Measurements from ENCODE around the gene FAM234B. TPM values are rescaled to one million over a fixed set of nuclear protein-coding genes. Genes with fewer than 3 reads are reported as not detected.

The FAM234B gene
- total RNA-seq, 1 experiment from 2014 or later: 20.8 TPM

DNA sequence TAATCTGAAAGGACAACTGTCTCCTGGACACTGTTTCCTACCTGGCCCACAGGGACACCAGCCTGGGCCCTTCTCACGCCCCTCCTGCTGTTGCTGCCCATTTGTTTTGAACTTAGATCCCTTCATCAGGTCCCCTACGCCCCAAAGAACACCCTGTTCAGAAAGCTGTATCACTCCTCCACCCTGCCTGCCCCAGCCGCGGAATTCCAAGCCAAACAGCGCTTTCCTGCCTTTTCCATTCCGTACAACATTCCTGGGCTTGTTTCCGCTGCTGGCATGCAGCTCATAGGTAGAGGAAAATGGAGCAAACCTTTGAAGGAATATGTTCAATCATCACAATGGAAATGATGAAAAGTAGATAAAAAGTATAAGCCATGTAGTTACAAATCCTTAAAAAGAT, 72.1 kb downstream of the FAM234B start:
- peaks cover 8% of the 10 kb centered on the region; the same call in 1 of the 2 replicates for H3K4me1 ChIP-seq (ENCODE audit: insufficient read depth, low read length)
- H4K8ac ChIP-seq (replicated peaks; ENCODE audit: insufficient read length, low read depth, low read length): no peak overlapping the region
- H2BK15ac ChIP-seq (ENCODE audit: low read depth, low read length): no peak overlapping the region
- H3K27ac Mint-ChIP-seq: peak overlapping the region in 1 of 3 experiments; percentile 10; a peak in 2 of 7 replicates
- peaks cover 30 to 31% of the 10 kb centered on the region in 2 experiments for H3K4me1 Mint-ChIP-seq
- no peak overlapping the region for H3K27ac ChIP-seq (ENCODE audit: insufficient read length, low read depth, low read length)
- H3K79me2 ChIP-seq (ENCODE audit: insufficient read depth, low read length): no peaks in the 10 kb centered on the region
- H2AK5ac ChIP-seq (ENCODE audit: insufficient read length, low read length): no peak overlapping the region
- no peaks in the 10 kb centered on the region for H3K9me3 ChIP-seq (ENCODE audit: control insufficient read depth, low read depth, low read length)
- no peak overlapping the region for H2BK20ac ChIP-seq (ENCODE audit: low read depth, low read length, poor library complexity, severe bottlenecking)
- no peaks in the 10 kb centered on the region; the same call in 1 of the 2 replicates for H3K27me3 Mint-ChIP-seq (ENCODE audit: low read depth)
- no peak overlapping the region for H3K18ac ChIP-seq (ENCODE audit: insufficient read length, low read depth, low read length)
- no peak overlapping the region for H3T11ph ChIP-seq (ENCODE audit: low read length)
- H3K23ac ChIP-seq (ENCODE audit: insufficient read length, low read depth, low read length): no peak overlapping the region
- no peak overlapping the region for H3K4me2 ChIP-seq (ENCODE audit: insufficient read depth, insufficient read length, low read length)
- no peak overlapping the region for H4K91ac ChIP-seq (ENCODE audit: insufficient read length, low read depth, low read length)
- H3K4me3 Mint-ChIP-seq: no peak overlapping the region
- peaks cover 6 to 7% of the 10 kb centered on the region in 2 experiments; a peak in 4 of 5 replicates for H3K9me3 Mint-ChIP-seq
- no peak overlapping the region for H2BK120ac ChIP-seq (ENCODE audit: low read depth, low read length, poor library complexity, severe bottlenecking)
- H2BK12ac ChIP-seq (ENCODE audit: insufficient read length, low read depth, low read length): no peak overlapping the region
- no peak overlapping the region for H3K14ac ChIP-seq (ENCODE audit: insufficient read depth, low read length)
- no peak overlapping the region for H2BK5ac ChIP-seq (ENCODE audit: insufficient read length, low read length)
- no peaks in the 10 kb centered on the region for H3K23me2 ChIP-seq (ENCODE audit: insufficient read length, low read depth, low read length, poor library complexity, severe bottlenecking)
- no peak overlapping the region for H3K9ac ChIP-seq (ENCODE audit: extremely low read depth, insufficient read length, low read length)
- H3K56ac ChIP-seq (ENCODE audit: insufficient read length, low read depth, low read length): no peak overlapping the region
- no peaks in the 10 kb centered on the region for H4K20me1 ChIP-seq (ENCODE audit: control insufficient read depth, insufficient read depth, insufficient read length)
- DNase-seq: no peak
- no peaks in the 10 kb centered on the region for H3K27me3 ChIP-seq (ENCODE audit: insufficient read depth, low read length)
- no peak overlapping the region for H3K4ac ChIP-seq (ENCODE audit: low read depth, low read length)
- TF ChIP-seq, protein P1, sequence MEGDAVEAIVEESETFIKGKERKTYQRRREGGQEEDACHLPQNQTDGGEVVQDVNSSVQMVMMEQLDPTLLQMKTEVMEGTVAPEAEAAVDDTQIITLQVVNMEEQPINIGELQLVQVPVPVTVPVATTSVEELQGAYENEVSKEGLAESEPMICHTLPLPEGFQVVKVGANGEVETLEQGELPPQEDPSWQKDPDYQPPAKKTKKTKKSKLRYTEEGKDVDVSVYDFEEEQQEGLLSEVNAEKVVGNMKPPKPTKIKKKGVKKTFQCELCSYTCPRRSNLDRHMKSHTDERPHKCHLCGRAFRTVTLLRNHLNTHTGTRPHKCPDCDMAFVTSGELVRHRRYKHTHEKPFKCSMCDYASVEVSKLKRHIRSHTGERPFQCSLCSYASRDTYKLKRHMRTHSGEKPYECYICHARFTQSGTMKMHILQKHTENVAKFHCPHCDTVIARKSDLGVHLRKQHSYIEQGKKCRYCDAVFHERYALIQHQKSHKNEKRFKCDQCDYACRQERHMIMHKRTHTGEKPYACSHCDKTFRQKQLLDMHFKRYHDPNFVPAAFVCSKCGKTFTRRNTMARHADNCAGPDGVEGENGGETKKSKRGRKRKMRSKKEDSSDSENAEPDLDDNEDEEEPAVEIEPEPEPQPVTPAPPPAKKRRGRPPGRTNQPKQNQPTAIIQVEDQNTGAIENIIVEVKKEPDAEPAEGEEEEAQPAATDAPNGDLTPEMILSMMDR (conservative IDR thresholded peaks at IDR 0.05): no peak
- H4K5ac ChIP-seq (ENCODE audit: insufficient read length, low read depth, low read length): no peak overlapping the region
- peaks cover 0 to 4% (median 2%) of the 10 kb centered on the region in 3 experiments; a peak in 5 of 7 replicates for H3K36me3 Mint-ChIP-seq (ENCODE audit: insufficient read depth in 1 of 3, low read depth in 3 of 3)
- no peaks in the 10 kb centered on the region for H3K79me1 ChIP-seq (ENCODE audit: insufficient read depth, low read depth, low read length, poor library complexity, severe bottlenecking)
- no peak overlapping the region for H2AFZ ChIP-seq (ENCODE audit: low read length)
- WGBS (ENCODE audit: extremely low coverage, insufficient read length, low lambda C conversion rate): no CpG with 5 or more reads among the region's 7 CpGs
